ENCODE data around the gene PTRH1.
A peak's percentile ranks its signal among the peaks of the same experiment; 100 is the strongest.

The PTRH1 gene

GRCh38 chr9:127697575-127697974 is 17.9 kb downstream of the PTRH1 start:
- no peak for DNase-seq (ENCODE audit: low spot score)

- DNase-seq (ENCODE audit: low spot score), result no peak
Observed at GRCh38 chr9:127694890-127695720, 20.4 kb downstream of the PTRH1 start.

- DNase-seq (ENCODE audit: low spot score), result no peak
Observed at GRCh38 chr9:127693697-127694096, 21.8 kb downstream of the PTRH1 start.

- peak; percentile 74 for DNase-seq (ENCODE audit: low spot score)
Observed at GRCh38 chr9:127693143-127693542, 22.3 kb downstream of the PTRH1 start.

GRCh38 chr9:127692071-127692470 is 23.4 kb downstream of the PTRH1 start:
- DNase-seq (ENCODE audit: low spot score), result no peak

- no peak for DNase-seq (ENCODE audit: low spot score)
Observed at GRCh38 chr9:127690735-127691134, 24.7 kb downstream of the PTRH1 start.

GRCh38 chr9:127689329-127690000 is 26.0 kb downstream of the PTRH1 start:
- no peak for DNase-seq (ENCODE audit: low spot score)

GRCh38 chr9:127686461-127687393 is 28.7 kb downstream of the PTRH1 start:
- DNase-seq (ENCODE audit: low spot score), result no peak

GRCh38 chr9:127684576-127684975 is 30.9 kb downstream of the PTRH1 start:
- DNase-seq (ENCODE audit: low spot score), result no peak

- no peak for DNase-seq (ENCODE audit: low spot score)
Observed at GRCh38 chr9:127683723-127684122, 31.7 kb downstream of the PTRH1 start.

GRCh38 chr9:127682351-127683136 is 32.9 kb downstream of the PTRH1 start:
- DNase-seq (ENCODE audit: low spot score), result no peak

- DNase-seq (ENCODE audit: low spot score), result peak; percentile 62
Observed at GRCh38 chr9:127680846-127681245, 34.6 kb downstream of the PTRH1 start.

- peak; percentile 77 for DNase-seq (ENCODE audit: low spot score)
Observed at GRCh38 chr9:127680226-127680625, 35.2 kb downstream of the PTRH1 start.

- DNase-seq (ENCODE audit: low spot score), result no peak
Observed at GRCh38 chr9:127679506-127679905, 36.0 kb downstream of the PTRH1 start.

- peak; percentile 36 for DNase-seq (ENCODE audit: low spot score)
Observed at GRCh38 chr9:127676638-127677037, 38.8 kb downstream of the PTRH1 start.

- DNase-seq (ENCODE audit: low spot score), result no peak
Observed at GRCh38 chr9:127673234-127673633, 42.2 kb downstream of the PTRH1 start.

- no peak for DNase-seq (ENCODE audit: low spot score)
Observed at GRCh38 chr9:127667906-127668305, 47.6 kb downstream of the PTRH1 start.

- DNase-seq (ENCODE audit: low spot score), result no peak
Observed at GRCh38 chr9:127667127-127667844, 48.2 kb downstream of the PTRH1 start.

GRCh38 chr9:127664678-127665507 is 50.6 kb downstream of the PTRH1 start:
- peak; percentile 70 for DNase-seq (ENCODE audit: low spot score)

- no peak for DNase-seq (ENCODE audit: low spot score)
Observed at GRCh38 chr9:127664324-127664677, 51.2 kb downstream of the PTRH1 start.
